Gastroesophageal sphincter (tissue), 4 donors: ENCODE measurements around the gene CPED1. TPM values are rescaled to one million over a fixed set of nuclear protein-coding genes. Genes with fewer than 3 reads are reported as not detected.

Experiments
- ATAC-seq: fragments of 150-250 bp; one replicate; pipeline ENCODE4 v1.9.1; 2016; ENCODE audit warnings: mild to moderate bottlenecking, moderate library complexity
- H3K27ac ChIP-seq, 4 donors: fragments of 200-600 bp; sonication (generic) in 3 of 4; 1 replicate in 3 of 4; 2 replicates in 1 of 4; pipeline ENCODE4 v1.5.1; 2016 to 2019
- H3K27me3 ChIP-seq: fragments of 200-600 bp; sonication (generic); one replicate; pipeline ENCODE4 v1.5.1; 2019
- H3K36me3 ChIP-seq, 2 donors: fragments of 200-600 bp; sonication (generic); one replicate each; pipeline ENCODE4 v1.5.1; 2019; ENCODE audit warnings: control low read depth in 1 of 2
- H3K4me1 ChIP-seq, 3 donors: fragments of 200-600 bp; sonication (generic); 1 replicate in 2 of 3; 2 replicates in 1 of 3; pipeline ENCODE4 v1.5.1; 2016 to 2019; ENCODE audit warnings: control low read depth in 2 of 3
- H3K4me3 ChIP-seq, 2 donors: fragments of 200-600 bp; sonication (generic); one replicate each; pipeline ENCODE4 v1.5.1; 2019; ENCODE audit warnings: mild to moderate bottlenecking in 1 of 2, moderate library complexity in 1 of 2
- H3K9me3 ChIP-seq, 3 donors: fragments of 200-600 bp; sonication (generic); one replicate each; pipeline ENCODE4 v1.5.1; 2017 to 2019; ENCODE audit warnings: control low read depth in 2 of 3
- CTCF ChIP-seq, 4 experiments: fragments of 200-600 bp in 2 of 4; fragments of 450-650 bp in 2 of 4; sonication (generic) in 1 of 4; IDR thresholded peaks; one replicate each; pipeline ENCODE4 v1.5.1; 2017 to 2019; ENCODE audit warnings: antibody characterized with exemption in 4 of 4, mild to moderate bottlenecking in 2 of 4, moderate library complexity in 2 of 4
- EP300 ChIP-seq: sonication (generic); formaldehyde crosslinking; IDR thresholded peaks from one replicate; pipeline ENCODE4 v1.6.1; 2017; ENCODE audit warnings: antibody characterized with exemption, mild to moderate bottlenecking
- POLR2A ChIP-seq, 2 donors: fragments of 450-650 bp; IDR thresholded peaks; one replicate each; pipeline ENCODE4 v1.6.1; 2017; ENCODE audit warnings: antibody characterized with exemption in 2 of 2, mild to moderate bottlenecking in 2 of 2, moderate library complexity in 1 of 2
- POLR2AphosphoS5 ChIP-seq: sonication (generic); formaldehyde crosslinking; IDR thresholded peaks from one replicate; pipeline ENCODE4 v1.6.1; 2017; ENCODE audit warnings: antibody characterized with exemption
- WGBS, 2 donors: methylation state at CpG; one replicate each; pipeline ENCODE4 v1.1.5; 2018; ENCODE audit warnings: low coverage in 1 of 2; 5-methylcytosine and 5-hydroxymethylcytosine counted together
- total RNA-seq, 4 donors: library from RNA; depleted of rRNA; stranded (reverse); fragments of >200 nt; gene quantifications; one replicate each; pipeline ENCODE4 v1.1.0, GENCODE V29; 2016

The CPED1 gene
- total RNA-seq, 4 donors from 2014 or later: 35.1 to 97.7 (median 60.5) TPM

- H3K9me3 ChIP-seq: no peaks in the 10 kb centered on the region
- ATAC-seq: no peak
- H3K36me3 ChIP-seq: no peaks in the 10 kb centered on the region
- no peak overlapping the region for H3K27ac ChIP-seq
- no peaks in the 10 kb centered on the region for H3K27me3 ChIP-seq
- 73 to 89% methylated on average over 1 of the region's 1 CpG for WGBS, 2 donors
- TF ChIP-seq CTCF (IDR thresholded peaks at IDR 0.05) (no peak), POLR2AphosphoS5 (no peak), EP300 (no peak), POLR2A (IDR thresholded peaks at IDR 0.05) (no peak)
- peaks cover 0 to 10% (median 0%) of the 10 kb centered on the region in 3 donors for H3K4me1 ChIP-seq
- no peak overlapping the region for H3K4me3 ChIP-seq
These were observed 198.2 kb downstream of the CPED1 start for GRCh38 chr7:121186746-121187145.

GRCh38 chr7:121187222-121187621 is 198.7 kb downstream of the CPED1 start:
- Histone ChIP-seq H3K27me3 (no peaks in the 10 kb centered on the region), H3K27ac (no peak overlapping the region), H3K4me1 (peaks cover 0 to 8% (median 0%) of the 10 kb centered on the region in 3 donors), H3K9me3 (no peaks in the 10 kb centered on the region), H3K36me3 (no peaks in the 10 kb centered on the region), H3K4me3 (no peak overlapping the region)
- 61 to 88% methylated on average over 3 of the region's 3 CpGs for WGBS, 2 donors
- TF ChIP-seq EP300 (no peak), CTCF (IDR thresholded peaks at IDR 0.05) (no peak), POLR2A (IDR thresholded peaks at IDR 0.05) (no peak), POLR2AphosphoS5 (no peak)
- ATAC-seq: no peak

GRCh38 chr7:121187676-121188075 is 199.2 kb downstream of the CPED1 start:
- TF ChIP-seq POLR2A (IDR thresholded peaks at IDR 0.05): no peak
- TF ChIP-seq CTCF (IDR thresholded peaks at IDR 0.05): no peak
- no peak for TF ChIP-seq EP300
- TF ChIP-seq POLR2AphosphoS5: no peak
- no peaks in the 10 kb centered on the region for H3K9me3 ChIP-seq
- ATAC-seq: no peak

GRCh38 chr7:121192834-121193233 is 204.3 kb downstream of the CPED1 start:
- no peaks in the 10 kb centered on the region for H3K9me3 ChIP-seq
- WGBS, 2 donors: 73 to 75% methylated on average over 3 of the region's 3 CpGs
- H3K27ac ChIP-seq: no peak overlapping the region
- no peak overlapping the region for H3K4me3 ChIP-seq
- no peaks in the 10 kb centered on the region for H3K36me3 ChIP-seq
- H3K4me1 ChIP-seq: no peaks in the 10 kb centered on the region
- TF ChIP-seq POLR2A (IDR thresholded peaks at IDR 0.05) (no peak), EP300 (no peak), POLR2AphosphoS5 (no peak), CTCF (IDR thresholded peaks at IDR 0.05) (no peak)
- no peak for ATAC-seq
- H3K27me3 ChIP-seq: no peaks in the 10 kb centered on the region

More at GRCh38 chr7:121187676-121188075, 199.2 kb downstream of the CPED1 start:
- H3K27me3 ChIP-seq: no peaks in the 10 kb centered on the region
- no peak overlapping the region for H3K27ac ChIP-seq
- peaks cover 0 to 4% (median 0%) of the 10 kb centered on the region in 3 donors for H3K4me1 ChIP-seq
- no peak overlapping the region for H3K4me3 ChIP-seq
- H3K36me3 ChIP-seq: no peaks in the 10 kb centered on the region

- H3K4me3 ChIP-seq: no peak overlapping the region
- no peaks in the 10 kb centered on the region for H3K36me3 ChIP-seq
- no peak overlapping the region for H3K27ac ChIP-seq
- TF ChIP-seq POLR2A (IDR thresholded peaks at IDR 0.05): no peak
- no peak for TF ChIP-seq EP300
- no peak for TF ChIP-seq POLR2AphosphoS5
- TF ChIP-seq CTCF (IDR thresholded peaks at IDR 0.05): no peak
- no peaks in the 10 kb centered on the region for H3K9me3 ChIP-seq
- H3K4me1 ChIP-seq: no peaks in the 10 kb centered on the region
- ATAC-seq: no peak
- H3K27me3 ChIP-seq: no peaks in the 10 kb centered on the region
These were observed 206.5 kb downstream of the CPED1 start for GRCh38 chr7:121195010-121195409.
